ENCODE data around the gene HSBP1.

DNA sequence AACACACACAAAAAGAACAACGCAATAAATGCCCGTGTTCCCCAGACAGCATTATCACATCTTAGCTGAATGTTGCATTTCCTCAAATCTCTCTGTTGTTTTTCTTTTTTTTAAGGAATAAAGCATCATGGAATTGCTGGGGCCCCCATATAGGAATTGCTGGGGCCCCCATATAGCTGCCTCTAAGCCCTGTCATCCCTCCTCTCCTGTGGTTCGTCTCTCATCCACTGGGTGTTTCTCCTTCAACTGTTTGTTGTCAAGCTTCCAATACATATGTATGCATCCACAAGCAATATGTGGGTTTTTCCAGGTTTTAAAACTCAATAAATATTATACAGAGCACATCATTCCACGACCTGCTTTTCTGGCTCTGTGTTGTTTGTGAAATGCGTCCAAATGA lies 43.2 kb downstream of the HSBP1 start:
- TF ChIP-seq, protein P1, sequence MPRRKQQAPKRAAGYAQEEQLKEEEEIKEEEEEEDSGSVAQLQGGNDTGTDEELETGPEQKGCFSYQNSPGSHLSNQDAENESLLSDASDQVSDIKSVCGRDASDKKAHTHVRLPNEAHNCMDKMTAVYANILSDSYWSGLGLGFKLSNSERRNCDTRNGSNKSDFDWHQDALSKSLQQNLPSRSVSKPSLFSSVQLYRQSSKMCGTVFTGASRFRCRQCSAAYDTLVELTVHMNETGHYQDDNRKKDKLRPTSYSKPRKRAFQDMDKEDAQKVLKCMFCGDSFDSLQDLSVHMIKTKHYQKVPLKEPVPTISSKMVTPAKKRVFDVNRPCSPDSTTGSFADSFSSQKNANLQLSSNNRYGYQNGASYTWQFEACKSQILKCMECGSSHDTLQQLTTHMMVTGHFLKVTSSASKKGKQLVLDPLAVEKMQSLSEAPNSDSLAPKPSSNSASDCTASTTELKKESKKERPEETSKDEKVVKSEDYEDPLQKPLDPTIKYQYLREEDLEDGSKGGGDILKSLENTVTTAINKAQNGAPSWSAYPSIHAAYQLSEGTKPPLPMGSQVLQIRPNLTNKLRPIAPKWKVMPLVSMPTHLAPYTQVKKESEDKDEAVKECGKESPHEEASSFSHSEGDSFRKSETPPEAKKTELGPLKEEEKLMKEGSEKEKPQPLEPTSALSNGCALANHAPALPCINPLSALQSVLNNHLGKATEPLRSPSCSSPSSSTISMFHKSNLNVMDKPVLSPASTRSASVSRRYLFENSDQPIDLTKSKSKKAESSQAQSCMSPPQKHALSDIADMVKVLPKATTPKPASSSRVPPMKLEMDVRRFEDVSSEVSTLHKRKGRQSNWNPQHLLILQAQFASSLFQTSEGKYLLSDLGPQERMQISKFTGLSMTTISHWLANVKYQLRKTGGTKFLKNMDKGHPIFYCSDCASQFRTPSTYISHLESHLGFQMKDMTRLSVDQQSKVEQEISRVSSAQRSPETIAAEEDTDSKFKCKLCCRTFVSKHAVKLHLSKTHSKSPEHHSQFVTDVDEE (CRISPR knock-in tag; IDR thresholded peaks at IDR 0.05): no peak
- TF ChIP-seq PPARA (CRISPR knock-in tag; IDR thresholded peaks at IDR 0.05; ENCODE audit: borderline replicate concordance) (no peak), ISL1 (CRISPR knock-in tag; IDR thresholded peaks at IDR 0.05) (no peak), ZFP30 (CRISPR knock-in tag; IDR thresholded peaks at IDR 0.05) (no peak), TOX (CRISPR knock-in tag; IDR thresholded peaks at IDR 0.05; ENCODE audit: borderline replicate concordance) (no peak), ZNF70 (CRISPR knock-in tag; IDR thresholded peaks at IDR 0.05) (no peak), ZC3H10 (CRISPR knock-in tag; IDR thresholded peaks at IDR 0.05) (no peak), GLIS3 (CRISPR knock-in tag; IDR thresholded peaks at IDR 0.05) (no peak)
- TF ChIP-seq, protein P2, sequence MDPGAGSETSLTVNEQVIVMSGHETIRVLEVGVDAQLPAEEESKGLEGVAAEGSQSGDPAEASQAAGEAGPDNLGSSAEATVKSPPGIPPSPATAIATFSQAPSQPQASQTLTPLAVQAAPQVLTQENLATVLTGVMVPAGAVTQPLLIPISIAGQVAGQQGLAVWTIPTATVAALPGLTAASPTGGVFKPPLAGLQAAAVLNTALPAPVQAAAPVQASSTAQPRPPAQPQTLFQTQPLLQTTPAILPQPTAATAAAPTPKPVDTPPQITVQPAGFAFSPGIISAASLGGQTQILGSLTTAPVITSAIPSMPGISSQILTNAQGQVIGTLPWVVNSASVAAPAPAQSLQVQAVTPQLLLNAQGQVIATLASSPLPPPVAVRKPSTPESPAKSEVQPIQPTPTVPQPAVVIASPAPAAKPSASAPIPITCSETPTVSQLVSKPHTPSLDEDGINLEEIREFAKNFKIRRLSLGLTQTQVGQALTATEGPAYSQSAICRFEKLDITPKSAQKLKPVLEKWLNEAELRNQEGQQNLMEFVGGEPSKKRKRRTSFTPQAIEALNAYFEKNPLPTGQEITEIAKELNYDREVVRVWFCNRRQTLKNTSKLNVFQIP (CRISPR knock-in tag; IDR thresholded peaks at IDR 0.05; ENCODE audit: borderline replicate concordance, low read depth): no peak
- TF ChIP-seq, protein P3, sequence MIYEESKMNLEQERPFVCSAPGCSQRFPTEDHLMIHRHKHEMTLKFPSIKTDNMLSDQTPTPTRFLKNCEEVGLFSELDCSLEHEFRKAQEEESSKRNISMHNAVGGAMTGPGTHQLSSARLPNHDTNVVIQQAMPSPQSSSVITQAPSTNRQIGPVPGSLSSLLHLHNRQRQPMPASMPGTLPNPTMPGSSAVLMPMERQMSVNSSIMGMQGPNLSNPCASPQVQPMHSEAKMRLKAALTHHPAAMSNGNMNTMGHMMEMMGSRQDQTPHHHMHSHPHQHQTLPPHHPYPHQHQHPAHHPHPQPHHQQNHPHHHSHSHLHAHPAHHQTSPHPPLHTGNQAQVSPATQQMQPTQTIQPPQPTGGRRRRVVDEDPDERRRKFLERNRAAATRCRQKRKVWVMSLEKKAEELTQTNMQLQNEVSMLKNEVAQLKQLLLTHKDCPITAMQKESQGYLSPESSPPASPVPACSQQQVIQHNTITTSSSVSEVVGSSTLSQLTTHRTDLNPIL (CRISPR knock-in tag; IDR thresholded peaks at IDR 0.05; ENCODE audit: low read depth): no peak
- TF ChIP-seq, protein P4, sequence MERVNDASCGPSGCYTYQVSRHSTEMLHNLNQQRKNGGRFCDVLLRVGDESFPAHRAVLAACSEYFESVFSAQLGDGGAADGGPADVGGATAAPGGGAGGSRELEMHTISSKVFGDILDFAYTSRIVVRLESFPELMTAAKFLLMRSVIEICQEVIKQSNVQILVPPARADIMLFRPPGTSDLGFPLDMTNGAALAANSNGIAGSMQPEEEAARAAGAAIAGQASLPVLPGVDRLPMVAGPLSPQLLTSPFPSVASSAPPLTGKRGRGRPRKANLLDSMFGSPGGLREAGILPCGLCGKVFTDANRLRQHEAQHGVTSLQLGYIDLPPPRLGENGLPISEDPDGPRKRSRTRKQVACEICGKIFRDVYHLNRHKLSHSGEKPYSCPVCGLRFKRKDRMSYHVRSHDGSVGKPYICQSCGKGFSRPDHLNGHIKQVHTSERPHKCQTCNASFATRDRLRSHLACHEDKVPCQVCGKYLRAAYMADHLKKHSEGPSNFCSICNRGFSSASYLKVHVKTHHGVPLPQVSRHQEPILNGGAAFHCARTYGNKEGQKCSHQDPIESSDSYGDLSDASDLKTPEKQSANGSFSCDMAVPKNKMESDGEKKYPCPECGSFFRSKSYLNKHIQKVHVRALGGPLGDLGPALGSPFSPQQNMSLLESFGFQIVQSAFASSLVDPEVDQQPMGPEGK (CRISPR knock-in tag; IDR thresholded peaks at IDR 0.05; ENCODE audit: borderline replicate concordance): no peak

Measured in SK-N-SH treated with all-trans-retinoic acid at 6 μM for 48 hours (cell line).